ENCODE measurements around the gene ATP5F1C. TPM values are rescaled to one million over a fixed set of nuclear protein-coding genes. Genes with fewer than 3 reads are reported as not detected.
"Not testable (repeated sequence)": the region's sequence is repeated elsewhere in the genome, so short reads cannot be mapped to it uniquely, and the experiment has no call there.

The ATP5F1C gene
- polyA plus RNA-seq, 2 donors = 292 to 382 TPM

- Histone ChIP-seq H3K27ac (ENCODE audit: low read depth in 2 of 2, low read length in 1 of 2) (no peak overlapping the region), H3K27me3 (ENCODE audit: control insufficient read depth in 1 of 2, insufficient read depth in 2 of 2, low read length in 2 of 2) (no peaks in the 10 kb centered on the region), H3K4me3 (ENCODE audit: low read depth in 1 of 2, low read length in 2 of 2) (no peak overlapping the region), H3K4me1 (ENCODE audit: control insufficient read depth in 2 of 2, insufficient read depth in 2 of 2, low read length in 1 of 2) (no peaks in the 10 kb centered on the region), H3K9me3 (ENCODE audit: control insufficient read depth in 2 of 2, insufficient read depth in 1 of 2, low read depth in 1 of 2, low read length in 1 of 2) (no peaks in the 10 kb centered on the region), H3K36me3 (ENCODE audit: control insufficient read depth in 2 of 2, insufficient read depth in 2 of 2, low read length in 1 of 2) (peaks cover 0 to 2% of the 10 kb centered on the region in 2 donors)
- WGBS, 2 donors = 77 to 79% methylated on average over 7 of the region's 7 CpGs
These were observed 22.5 kb downstream of the ATP5F1C start for GRCh38 chr10:7810443-7810842.

- 76% methylated on average over 5 of the region's 5 CpGs for WGBS, 2 donors
- Histone ChIP-seq H3K4me3 (ENCODE audit: low read depth in 1 of 2, low read length in 2 of 2) (no peak overlapping the region), H3K27me3 (ENCODE audit: control insufficient read depth in 1 of 2, insufficient read depth in 2 of 2, low read length in 2 of 2) (no peaks in the 10 kb centered on the region), H3K27ac (ENCODE audit: low read depth in 2 of 2, low read length in 1 of 2) (no peak overlapping the region), H3K9me3 (ENCODE audit: control insufficient read depth in 2 of 2, insufficient read depth in 1 of 2, low read depth in 1 of 2, low read length in 1 of 2) (no peaks in the 10 kb centered on the region), H3K36me3 (ENCODE audit: control insufficient read depth in 2 of 2, insufficient read depth in 2 of 2, low read length in 1 of 2) (peaks cover 0 to 2% of the 10 kb centered on the region in 2 donors), H3K4me1 (ENCODE audit: control insufficient read depth in 2 of 2, insufficient read depth in 2 of 2, low read length in 1 of 2) (no peaks in the 10 kb centered on the region)
These were observed 23.0 kb downstream of the ATP5F1C start for GRCh38 chr10:7811000-7811399.

GRCh38 chr10:7811743-7812142, 23.8 kb downstream of the ATP5F1C start:
- H3K27ac ChIP-seq (ENCODE audit: low read depth in 2 of 2, low read length in 1 of 2); H3K4me1 ChIP-seq (ENCODE audit: control insufficient read depth in 2 of 2, insufficient read depth in 2 of 2, low read length in 1 of 2); H3K36me3 ChIP-seq (ENCODE audit: control insufficient read depth in 2 of 2, insufficient read depth in 2 of 2, low read length in 1 of 2); H3K27me3 ChIP-seq (ENCODE audit: control insufficient read depth in 1 of 2, insufficient read depth in 2 of 2, low read length in 2 of 2); H3K4me3 ChIP-seq (ENCODE audit: low read depth in 1 of 2, low read length in 2 of 2); H3K9me3 ChIP-seq (ENCODE audit: control insufficient read depth in 2 of 2, insufficient read depth in 1 of 2, low read depth in 1 of 2, low read length in 1 of 2): not testable (repeated sequence)
- WGBS, 2 donors = 60 to 69% methylated on average over 7 of the region's 7 CpGs

- H3K27ac ChIP-seq (ENCODE audit: low read depth in 2 of 2, low read length in 1 of 2) = no peak overlapping the region
- WGBS, 2 donors = 69 to 87% methylated on average over 3 of the region's 3 CpGs
- H3K27me3 ChIP-seq (ENCODE audit: control insufficient read depth in 1 of 2, insufficient read depth in 2 of 2, low read length in 2 of 2) = no peaks in the 10 kb centered on the region
- H3K36me3 ChIP-seq (ENCODE audit: control insufficient read depth in 2 of 2, insufficient read depth in 2 of 2, low read length in 1 of 2) = peaks cover 0 to 2% of the 10 kb centered on the region in 2 donors
- H3K4me1 ChIP-seq (ENCODE audit: control insufficient read depth in 2 of 2, insufficient read depth in 2 of 2, low read length in 1 of 2) = peaks cover 0 to 2% of the 10 kb centered on the region in 2 donors
- H3K4me3 ChIP-seq (ENCODE audit: low read depth in 1 of 2, low read length in 2 of 2) = no peak overlapping the region
- H3K9me3 ChIP-seq (ENCODE audit: control insufficient read depth in 2 of 2, insufficient read depth in 1 of 2, low read depth in 1 of 2, low read length in 1 of 2) = no peaks in the 10 kb centered on the region
These were observed 25.5 kb downstream of the ATP5F1C start for GRCh38 chr10:7813481-7813880.

- H3K4me1 ChIP-seq (ENCODE audit: control insufficient read depth in 2 of 2, insufficient read depth in 2 of 2, low read length in 1 of 2) = peaks cover 0 to 2% of the 10 kb centered on the region in 2 donors
- WGBS, 2 donors = 18 to 19% methylated on average over 12 of the region's 12 CpGs
- H3K9me3 ChIP-seq (ENCODE audit: control insufficient read depth in 2 of 2, insufficient read depth in 1 of 2, low read depth in 1 of 2, low read length in 1 of 2) = no peaks in the 10 kb centered on the region
- H3K27me3 ChIP-seq (ENCODE audit: control insufficient read depth in 1 of 2, insufficient read depth in 2 of 2, low read length in 2 of 2) = no peaks in the 10 kb centered on the region
- H3K36me3 ChIP-seq (ENCODE audit: control insufficient read depth in 2 of 2, insufficient read depth in 2 of 2, low read length in 1 of 2) = no peaks in the 10 kb centered on the region
- peak overlapping the region in 1 of 2 donors; percentile 95 for H3K4me3 ChIP-seq (ENCODE audit: low read depth in 1 of 2, low read length in 2 of 2)
- peak overlapping the region in 1 of 2 donors; percentile 34 for H3K27ac ChIP-seq (ENCODE audit: low read depth in 2 of 2, low read length in 1 of 2)
These were observed 29.6 kb downstream of the ATP5F1C start for GRCh38 chr10:7817576-7817975.

GRCh38 chr10:7817984-7818294, 30.0 kb downstream of the ATP5F1C start:
- Histone ChIP-seq H3K36me3 (ENCODE audit: control insufficient read depth in 2 of 2, insufficient read depth in 2 of 2, low read length in 1 of 2) (no peaks in the 10 kb centered on the region), H3K27me3 (ENCODE audit: control insufficient read depth in 1 of 2, insufficient read depth in 2 of 2, low read length in 2 of 2) (no peaks in the 10 kb centered on the region), H3K4me3 (ENCODE audit: low read depth in 1 of 2, low read length in 2 of 2) (peak overlapping the region; percentile 95 to 99), H3K9me3 (ENCODE audit: control insufficient read depth in 2 of 2, insufficient read depth in 1 of 2, low read depth in 1 of 2, low read length in 1 of 2) (no peaks in the 10 kb centered on the region), H3K4me1 (ENCODE audit: control insufficient read depth in 2 of 2, insufficient read depth in 2 of 2, low read length in 1 of 2) (peaks cover 0 to 2% of the 10 kb centered on the region in 2 donors), H3K27ac (ENCODE audit: low read depth in 2 of 2, low read length in 1 of 2) (peak overlapping the region; percentile 34 to 47)
- WGBS, 2 donors = 0 to 1% methylated on average over 10 of the region's 10 CpGs

GRCh38 chr10:7818295-7819120, 30.5 kb downstream of the ATP5F1C start, which contains the start of gene TAF3:
TAF3 (plus strand) TSS chr10:7818505; CDS start chr10:7818710, 205 bp downstream.
- 0 to 1% methylated on average over 70 to 77 of the region's 77 CpGs for WGBS, 2 donors
- Histone ChIP-seq H3K4me1 (ENCODE audit: control insufficient read depth in 2 of 2, insufficient read depth in 2 of 2, low read length in 1 of 2) (peaks cover 0 to 2% of the 10 kb centered on the region in 2 donors), H3K9me3 (ENCODE audit: control insufficient read depth in 2 of 2, insufficient read depth in 1 of 2, low read depth in 1 of 2, low read length in 1 of 2) (no peaks in the 10 kb centered on the region), H3K27ac (ENCODE audit: low read depth in 2 of 2, low read length in 1 of 2) (peak within 1 kb of the TSS; percentile 47 to 57), H3K27me3 (ENCODE audit: control insufficient read depth in 1 of 2, insufficient read depth in 2 of 2, low read length in 2 of 2) (no peaks in the 10 kb centered on the region), H3K36me3 (ENCODE audit: control insufficient read depth in 2 of 2, insufficient read depth in 2 of 2, low read length in 1 of 2) (no peaks in the 10 kb centered on the region), H3K4me3 (ENCODE audit: low read depth in 1 of 2, low read length in 2 of 2) (peak within 1 kb of the TSS; percentile 95 to 99)

- 1% methylated on average over 17 of the region's 17 CpGs for WGBS, 2 donors
- no peak overlapping the region for H3K27ac ChIP-seq (ENCODE audit: low read depth in 2 of 2, low read length in 1 of 2)
- H3K9me3 ChIP-seq (ENCODE audit: control insufficient read depth in 2 of 2, insufficient read depth in 1 of 2, low read depth in 1 of 2, low read length in 1 of 2) = no peaks in the 10 kb centered on the region
- peaks cover 0 to 2% of the 10 kb centered on the region in 2 donors for H3K4me1 ChIP-seq (ENCODE audit: control insufficient read depth in 2 of 2, insufficient read depth in 2 of 2, low read length in 1 of 2)
- no peaks in the 10 kb centered on the region for H3K36me3 ChIP-seq (ENCODE audit: control insufficient read depth in 2 of 2, insufficient read depth in 2 of 2, low read length in 1 of 2)
- no peaks in the 10 kb centered on the region for H3K27me3 ChIP-seq (ENCODE audit: control insufficient read depth in 1 of 2, insufficient read depth in 2 of 2, low read length in 2 of 2)
- peak overlapping the region; percentile 95 to 99 for H3K4me3 ChIP-seq (ENCODE audit: low read depth in 1 of 2, low read length in 2 of 2)
These were observed 31.1 kb downstream of the ATP5F1C start for GRCh38 chr10:7819121-7819460.

- WGBS, 2 donors = 84 to 91% methylated on average over 3 of the region's 3 CpGs
- Histone ChIP-seq H3K9me3 (ENCODE audit: control insufficient read depth in 2 of 2, insufficient read depth in 1 of 2, low read depth in 1 of 2, low read length in 1 of 2) (no peaks in the 10 kb centered on the region), H3K36me3 (ENCODE audit: control insufficient read depth in 2 of 2, insufficient read depth in 2 of 2, low read length in 1 of 2) (peaks cover 0 to 2% of the 10 kb centered on the region in 2 donors), H3K27ac (ENCODE audit: low read depth in 2 of 2, low read length in 1 of 2) (no peak overlapping the region), H3K27me3 (ENCODE audit: control insufficient read depth in 1 of 2, insufficient read depth in 2 of 2, low read length in 2 of 2) (no peaks in the 10 kb centered on the region), H3K4me3 (ENCODE audit: low read depth in 1 of 2, low read length in 2 of 2) (no peak overlapping the region), H3K4me1 (ENCODE audit: control insufficient read depth in 2 of 2, insufficient read depth in 2 of 2, low read length in 1 of 2) (no peaks in the 10 kb centered on the region)
These were observed 36.3 kb downstream of the ATP5F1C start for GRCh38 chr10:7824251-7824650.

GRCh38 chr10:7826971-7827370, 39.0 kb downstream of the ATP5F1C start:
- Histone ChIP-seq H3K27me3 (ENCODE audit: control insufficient read depth in 1 of 2, insufficient read depth in 2 of 2, low read length in 2 of 2) (no peaks in the 10 kb centered on the region), H3K36me3 (ENCODE audit: control insufficient read depth in 2 of 2, insufficient read depth in 2 of 2, low read length in 1 of 2) (peaks cover 0 to 2% of the 10 kb centered on the region in 2 donors), H3K27ac (ENCODE audit: low read depth in 2 of 2, low read length in 1 of 2) (no peak overlapping the region), H3K4me1 (ENCODE audit: control insufficient read depth in 2 of 2, insufficient read depth in 2 of 2, low read length in 1 of 2) (no peaks in the 10 kb centered on the region), H3K9me3 (ENCODE audit: control insufficient read depth in 2 of 2, insufficient read depth in 1 of 2, low read depth in 1 of 2, low read length in 1 of 2) (no peaks in the 10 kb centered on the region), H3K4me3 (ENCODE audit: low read depth in 1 of 2, low read length in 2 of 2) (no peak overlapping the region)
- 82 to 91% methylated on average over 4 of the region's 4 CpGs for WGBS, 2 donors
